SK-N-SH (cell line): ENCODE measurements around the gene BTG2. TPM values are rescaled to one million over a fixed set of nuclear protein-coding genes. Genes with fewer than 3 reads are reported as not detected.

Experiments used
- CTCF ChIA-PET: fragments of 300-600, 350-600 bp; formaldehyde crosslinking; extraction: SDS; loops from one replicate; lab custom pipeline; 2021; lab: Yijun Ruan, JAX
- POLR2A ChIA-PET: fragments of 350-600 bp; sonication (Branson Sonifier 250); formaldehyde crosslinking; extraction: SDS; loops from one replicate; lab custom pipeline; 2020; ENCODE audit warnings: antibody characterized with exemption, inconsistent platforms; lab: Yijun Ruan, JAX
- DNase-seq: peaks from one replicate; pipeline ENCODE4 v3.0.0; 2012
- H2AFZ ChIP-seq: fragments of 200-600 bp; sonication (generic); 2 replicates; pipeline ENCODE4 v1.8.1; 2016; ENCODE audit warnings: antibody characterized with exemption, mild to moderate bottlenecking, low read depth
- H3F3A ChIP-seq: fragments of 200-600 bp; sonication (generic); replicated peaks from 2 replicates; pipeline ENCODE3; 2016; ENCODE audit warnings: antibody characterized with exemption, mild to moderate bottlenecking; ENCODE audit not compliant: insufficient read depth
- H3K27ac ChIP-seq, 2 experiments: fragments of 200-500 bp in 1 of 2; fragments of 200-600 bp in 1 of 2; sonication (Bioruptor generic) in 1 of 2; sonication (generic), shearing (Covaris generic) in 1 of 2; 2 replicates each; pipeline versions ENCODE4 v1.5.1 to v1.6.1; 2014 to 2016; ENCODE audit warnings: low read depth in 2 of 2, inconsistent platforms in 1 of 2, low read length in 1 of 2, mild to moderate bottlenecking in 1 of 2, mixed read lengths in 1 of 2
- H3K27me3 ChIP-seq: fragments of 200-600 bp; sonication (generic), shearing (Covaris generic); 2 replicates; pipeline ENCODE4 v1.6.1; 2016; ENCODE audit warnings: mixed run types; ENCODE audit not compliant: insufficient read depth
- H3K36me3 ChIP-seq, 2 experiments: fragments of 200-500 bp in 1 of 2; fragments of 200-600 bp in 1 of 2; sonication (Bioruptor generic) in 1 of 2; sonication (generic) in 1 of 2; replicated peaks in 1 of 2; 2 replicates each; pipeline versions ENCODE3 to v1.5.1; 2014 to 2016; ENCODE audit warnings: low read length in 1 of 2, mild to moderate bottlenecking in 1 of 2; ENCODE audit not compliant: insufficient read depth in 2 of 2, control insufficient read depth in 1 of 2
- H3K4me1 ChIP-seq, 2 experiments: fragments of 200-500 bp in 1 of 2; fragments of 200-600 bp in 1 of 2; sonication (Bioruptor generic) in 1 of 2; sonication (generic), shearing (Covaris generic) in 1 of 2; 2 replicates each; pipeline versions ENCODE4 v1.5.1 to v1.6.1; 2014 to 2016; ENCODE audit warnings: low read depth in 1 of 2, low read length in 1 of 2, mixed run types in 1 of 2; ENCODE audit not compliant: insufficient read depth in 2 of 2, control insufficient read depth in 1 of 2
- H3K4me2 ChIP-seq: fragments of 200-600 bp; sonication (generic), shearing (Covaris generic); 2 replicates; pipeline ENCODE4 v1.6.1; 2017; ENCODE audit warnings: mixed run types
- H3K4me3 ChIP-seq, 2 experiments: fragments of 200-500 bp in 1 of 2; fragments of 200-600 bp in 1 of 2; sonication (Bioruptor generic) in 1 of 2; sonication (generic), shearing (Covaris generic) in 1 of 2; 2 replicates each; pipeline versions ENCODE4 v1.5.1 to v1.8.1; 2014 to 2016; ENCODE audit warnings: low read depth in 2 of 2, inconsistent platforms in 1 of 2, low read length in 1 of 2, mild to moderate bottlenecking in 1 of 2, mixed read lengths in 1 of 2, moderate library complexity in 1 of 2
- H3K79me2 ChIP-seq: fragments of 200-600 bp; sonication (generic); 2 replicates; pipeline ENCODE4 v1.8.1; 2017; ENCODE audit warnings: mild to moderate bottlenecking; ENCODE audit not compliant: insufficient read depth
- H3K9ac ChIP-seq: fragments of 200-600 bp; sonication (generic); 2 replicates; pipeline ENCODE4 v1.6.1; 2017; ENCODE audit warnings: mixed run types
- H3K9me2 ChIP-seq: fragments of 200-600 bp; sonication (generic); 2 replicates; pipeline ENCODE4 v1.6.1; 2017; ENCODE audit warnings: mixed run types
- H3K9me3 ChIP-seq: fragments of 200-600 bp; sonication (generic); 2 replicates; pipeline ENCODE4 v1.6.1; 2017; ENCODE audit warnings: mixed run types, mild to moderate bottlenecking, moderate library complexity
- H4K20me1 ChIP-seq: fragments of 200-600 bp; sonication (generic); 2 replicates; pipeline ENCODE4 v1.6.1; 2017; ENCODE audit warnings: mild to moderate bottlenecking, mixed run types; ENCODE audit not compliant: insufficient read depth
- ELF1 ChIP-seq: IDR thresholded peaks from 2 replicates; pipeline ENCODE4 v1.4.0; 2012
- EP300 ChIP-seq, 2 experiments: IDR thresholded peaks; 2 replicates each; pipeline versions ENCODE4 v1.4.0 to v1.6.1; 2012; ENCODE audit warnings: borderline replicate concordance in 1 of 2, low read depth in 1 of 2, low read length in 1 of 2
- FOSL2 ChIP-seq: IDR thresholded peaks from 2 replicates; pipeline ENCODE4 v1.4.0; 2012; ENCODE audit warnings: low read depth, mild to moderate bottlenecking, moderate library complexity, borderline replicate concordance
- FOXM1 ChIP-seq: IDR thresholded peaks from 2 replicates; pipeline ENCODE4 v1.4.0; 2012; ENCODE audit warnings: low read depth, mild to moderate bottlenecking
- GABPA ChIP-seq: IDR thresholded peaks from 2 replicates; pipeline ENCODE4 v1.4.0; 2012; ENCODE audit warnings: low read depth, mild to moderate bottlenecking
- GATA2 ChIP-seq: sonication (generic); formaldehyde crosslinking; IDR thresholded peaks from 2 replicates; pipeline ENCODE4 v1.5.0; 2020; ENCODE audit warnings: mild to moderate bottlenecking, missing genetic modification reagents
- NFIC ChIP-seq: IDR thresholded peaks from 2 replicates; pipeline ENCODE4 v1.4.0; 2012; ENCODE audit warnings: borderline replicate concordance
- POLR2AphosphoS5 ChIP-seq: IDR thresholded peaks from 2 replicates; pipeline ENCODE4 v1.6.1; 2012; ENCODE audit warnings: low read depth, low read length
- RAD21 ChIP-seq: IDR thresholded peaks from 2 replicates; pipeline ENCODE4 v1.6.1; 2012; ENCODE audit warnings: mild to moderate bottlenecking, low read length
- RCOR1 ChIP-seq: fragments of 150-350 bp; IDR thresholded peaks from 2 replicates; pipeline ENCODE4 v1.6.1; 2017; ENCODE audit warnings: antibody characterized with exemption, low read length
- RXRA ChIP-seq: IDR thresholded peaks from 2 replicates; pipeline ENCODE4 v1.4.0; 2012; ENCODE audit warnings: low read depth, mild to moderate bottlenecking, borderline replicate concordance
- SIN3A ChIP-seq: IDR thresholded peaks from 2 replicates; pipeline ENCODE4 v1.6.1; 2012; ENCODE audit warnings: low read depth, mild to moderate bottlenecking, low read length, moderate library complexity, borderline replicate concordance
- TCF12 ChIP-seq: IDR thresholded peaks from 2 replicates; pipeline ENCODE4 v1.4.0; 2012
- WGBS: methylation state at CpG from one replicate; pipeline ENCODE4 v1.1.6; 2017; ENCODE audit warnings: low lambda C conversion rate; 5-methylcytosine and 5-hydroxymethylcytosine counted together
- polyA plus RNA-seq, 3 experiments: library from polyadenylated mRNA; depleted of rRNA; stranded (reverse); fragments of >200 nt; gene quantifications; 2 replicates each; pipeline ENCODE4 v1.2.3, GENCODE V29; 2012
- TF ChIP-seq, protein P1 (sequence below): IDR thresholded peaks from 2 replicates; pipeline ENCODE4; 2012
- TF ChIP-seq, protein P2 (sequence below): IDR thresholded peaks from 2 replicates; pipeline ENCODE4 v1.6.1; 2012; ENCODE audit warnings: mild to moderate bottlenecking, low read depth, low read length, moderate library complexity
- TF ChIP-seq, protein P3 (sequence below): fragments of 150-350 bp; IDR thresholded peaks from 2 replicates; pipeline ENCODE4 v1.6.1; 2016; ENCODE audit warnings: mild to moderate bottlenecking, low read depth, low read length
- TF ChIP-seq, protein P4 (sequence below): IDR thresholded peaks from 2 replicates; pipeline ENCODE4 v1.4.0; 2012; ENCODE audit warnings: low read depth

The BTG2 gene
- polyA plus RNA-seq, 1 of the 3 experiments (the other 2 are of a cell fraction), result 26.2 TPM

DNA sequence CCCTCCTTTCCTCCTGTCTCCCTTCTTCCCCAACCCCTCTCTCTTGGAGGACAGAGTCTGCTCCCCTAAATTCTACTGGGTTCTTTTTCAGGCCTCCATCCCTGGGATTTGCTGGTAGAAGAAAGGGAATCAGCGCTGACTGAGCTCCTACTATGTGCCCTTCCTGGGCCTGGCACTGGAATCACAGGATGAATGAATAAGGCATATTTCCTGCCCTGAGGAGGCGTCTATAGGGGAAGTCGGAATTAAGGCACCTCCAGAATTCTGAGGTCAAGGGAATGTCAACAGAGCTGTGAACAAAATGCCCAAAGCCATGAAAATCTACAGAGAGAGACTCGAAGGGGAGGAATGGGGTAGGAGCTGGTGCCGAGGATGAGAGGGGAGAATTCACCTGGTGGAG, 17.4 kb upstream of the BTG2 start:
- Histone ChIP-seq H3K27ac (no peak overlapping the region), H3K79me2 (no peaks in the 10 kb centered on the region), H3K4me2 (no peak overlapping the region), H3K4me1 (peaks cover 0 to 35% of the 10 kb centered on the region in 2 experiments; a peak in 1 of 4 replicates), H3K4me3 (no peak overlapping the region), H3F3A (no peaks in the 10 kb centered on the region), H3K36me3 (no peaks in the 10 kb centered on the region), H3K9ac (no peak overlapping the region), H3K9me3 (no peaks in the 10 kb centered on the region), H2AFZ (no peak overlapping the region; the same call in 1 of the 2 replicates), H3K27me3 (peaks cover 5% of the 10 kb centered on the region; the same call in 1 of the 2 replicates), H4K20me1 (no peaks in the 10 kb centered on the region), H3K9me2 (no peaks in the 10 kb centered on the region)
- no peak for DNase-seq
- TF ChIP-seq POLR2AphosphoS5 (no peak), FOXM1 (no peak), RXRA (no peak), RCOR1 (no peak), GABPA (no peak), ELF1 (no peak), FOSL2 (no peak), NFIC (no peak), SIN3A (no peak), EP300 (IDR thresholded peaks at IDR 0.05; ENCODE audit: borderline replicate concordance in 1 of 2, low read depth in 1 of 2, low read length in 1 of 2) (no peak), RAD21 (no peak), TCF12 (no peak), GATA2 (no peak)
- TF ChIP-seq, protein P1, sequence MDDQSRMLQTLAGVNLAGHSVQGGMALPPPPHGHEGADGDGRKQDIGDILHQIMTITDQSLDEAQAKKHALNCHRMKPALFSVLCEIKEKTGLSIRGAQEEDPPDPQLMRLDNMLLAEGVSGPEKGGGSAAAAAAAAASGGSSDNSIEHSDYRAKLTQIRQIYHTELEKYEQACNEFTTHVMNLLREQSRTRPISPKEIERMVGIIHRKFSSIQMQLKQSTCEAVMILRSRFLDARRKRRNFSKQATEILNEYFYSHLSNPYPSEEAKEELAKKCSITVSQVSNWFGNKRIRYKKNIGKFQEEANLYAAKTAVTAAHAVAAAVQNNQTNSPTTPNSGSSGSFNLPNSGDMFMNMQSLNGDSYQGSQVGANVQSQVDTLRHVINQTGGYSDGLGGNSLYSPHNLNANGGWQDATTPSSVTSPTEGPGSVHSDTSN, result no peak
- TF ChIP-seq, protein P2, sequence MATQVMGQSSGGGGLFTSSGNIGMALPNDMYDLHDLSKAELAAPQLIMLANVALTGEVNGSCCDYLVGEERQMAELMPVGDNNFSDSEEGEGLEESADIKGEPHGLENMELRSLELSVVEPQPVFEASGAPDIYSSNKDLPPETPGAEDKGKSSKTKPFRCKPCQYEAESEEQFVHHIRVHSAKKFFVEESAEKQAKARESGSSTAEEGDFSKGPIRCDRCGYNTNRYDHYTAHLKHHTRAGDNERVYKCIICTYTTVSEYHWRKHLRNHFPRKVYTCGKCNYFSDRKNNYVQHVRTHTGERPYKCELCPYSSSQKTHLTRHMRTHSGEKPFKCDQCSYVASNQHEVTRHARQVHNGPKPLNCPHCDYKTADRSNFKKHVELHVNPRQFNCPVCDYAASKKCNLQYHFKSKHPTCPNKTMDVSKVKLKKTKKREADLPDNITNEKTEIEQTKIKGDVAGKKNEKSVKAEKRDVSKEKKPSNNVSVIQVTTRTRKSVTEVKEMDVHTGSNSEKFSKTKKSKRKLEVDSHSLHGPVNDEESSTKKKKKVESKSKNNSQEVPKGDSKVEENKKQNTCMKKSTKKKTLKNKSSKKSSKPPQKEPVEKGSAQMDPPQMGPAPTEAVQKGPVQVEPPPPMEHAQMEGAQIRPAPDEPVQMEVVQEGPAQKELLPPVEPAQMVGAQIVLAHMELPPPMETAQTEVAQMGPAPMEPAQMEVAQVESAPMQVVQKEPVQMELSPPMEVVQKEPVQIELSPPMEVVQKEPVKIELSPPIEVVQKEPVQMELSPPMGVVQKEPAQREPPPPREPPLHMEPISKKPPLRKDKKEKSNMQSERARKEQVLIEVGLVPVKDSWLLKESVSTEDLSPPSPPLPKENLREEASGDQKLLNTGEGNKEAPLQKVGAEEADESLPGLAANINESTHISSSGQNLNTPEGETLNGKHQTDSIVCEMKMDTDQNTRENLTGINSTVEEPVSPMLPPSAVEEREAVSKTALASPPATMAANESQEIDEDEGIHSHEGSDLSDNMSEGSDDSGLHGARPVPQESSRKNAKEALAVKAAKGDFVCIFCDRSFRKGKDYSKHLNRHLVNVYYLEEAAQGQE, result no peak
- TF ChIP-seq, protein P3, sequence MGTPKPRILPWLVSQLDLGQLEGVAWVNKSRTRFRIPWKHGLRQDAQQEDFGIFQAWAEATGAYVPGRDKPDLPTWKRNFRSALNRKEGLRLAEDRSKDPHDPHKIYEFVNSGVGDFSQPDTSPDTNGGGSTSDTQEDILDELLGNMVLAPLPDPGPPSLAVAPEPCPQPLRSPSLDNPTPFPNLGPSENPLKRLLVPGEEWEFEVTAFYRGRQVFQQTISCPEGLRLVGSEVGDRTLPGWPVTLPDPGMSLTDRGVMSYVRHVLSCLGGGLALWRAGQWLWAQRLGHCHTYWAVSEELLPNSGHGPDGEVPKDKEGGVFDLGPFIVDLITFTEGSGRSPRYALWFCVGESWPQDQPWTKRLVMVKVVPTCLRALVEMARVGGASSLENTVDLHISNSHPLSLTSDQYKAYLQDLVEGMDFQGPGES, result no peak
- TF ChIP-seq, protein P4, sequence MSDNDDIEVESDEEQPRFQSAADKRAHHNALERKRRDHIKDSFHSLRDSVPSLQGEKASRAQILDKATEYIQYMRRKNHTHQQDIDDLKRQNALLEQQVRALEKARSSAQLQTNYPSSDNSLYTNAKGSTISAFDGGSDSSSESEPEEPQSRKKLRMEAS, result no peak
- POLR2A ChIA-PET, result no interaction called here
- 76% methylated on average over 5 of the region's 5 CpGs for WGBS
- CTCF ChIA-PET, result interaction anchor here (1.0 to 31.2 kb wide), 3 partner anchors 16 to 55 kb away, joined by 6 to 817 read pairs (median 108); partner anchors contain the start of gene FMOD
